Small intestine (tissue), 7 donors: Measurements from ENCODE around the gene KRTAP10-11. TPM values are rescaled to one million over a fixed set of nuclear protein-coding genes. Genes with fewer than 3 reads are reported as not detected.
"Not testable (repeated sequence)": the region's sequence is repeated elsewhere in the genome, so short reads cannot be mapped to it uniquely, and the experiment has no call there.

ENCODE experiments used
- DNase-seq, 2 donors: peaks; one replicate each; pipeline versions ENCODE4 v3.0.0 to v3.0.0-alpha.2; 2013
- FAIRE-seq: peaks from 2 replicates; lab custom pipeline; 2012; peaks lifted over from hg19 to GRCh38; lab: Jason Lieb, UNC
- H3K27ac ChIP-seq, 3 donors: one replicate each; pipeline ENCODE4 v1.5.1; 2013; ENCODE audit warnings: low read length in 2 of 3, mild to moderate bottlenecking in 2 of 3, control low read depth in 1 of 3, inconsistent platforms in 1 of 3, low read depth in 1 of 3, moderate library complexity in 1 of 3
- H3K27me3 ChIP-seq, 3 donors: one replicate each; pipeline ENCODE4 v1.6.1; 2013; ENCODE audit warnings: low read length in 3 of 3, inconsistent platforms in 1 of 3; ENCODE audit not compliant: control insufficient read depth in 3 of 3, insufficient read depth in 3 of 3
- H3K36me3 ChIP-seq, 3 donors: one replicate each; pipeline ENCODE4 v1.6.1; 2013; ENCODE audit warnings: low read length in 3 of 3, inconsistent platforms in 1 of 3, low read depth in 1 of 3, mild to moderate bottlenecking in 1 of 3, moderate library complexity in 1 of 3; ENCODE audit not compliant: control insufficient read depth in 3 of 3, insufficient read depth in 2 of 3
- H3K4me1 ChIP-seq, 3 donors: one replicate each; pipeline ENCODE4 v1.6.1; 2013; ENCODE audit warnings: low read length in 2 of 3, inconsistent platforms in 1 of 3, low read depth in 1 of 3, mild to moderate bottlenecking in 1 of 3, moderate library complexity in 1 of 3; ENCODE audit not compliant: control insufficient read depth in 3 of 3, insufficient read depth in 2 of 3
- H3K4me3 ChIP-seq, 3 donors: one replicate each; pipeline ENCODE4 v1.5.1; 2013; ENCODE audit warnings: low read length in 3 of 3, control low read depth in 1 of 3, inconsistent platforms in 1 of 3, low read depth in 1 of 3, mild to moderate bottlenecking in 1 of 3, moderate library complexity in 1 of 3
- H3K9me3 ChIP-seq, 2 donors: one replicate each; pipeline ENCODE4 v1.6.1; 2013; ENCODE audit warnings: low read depth in 1 of 2, low read length in 1 of 2; ENCODE audit not compliant: control insufficient read depth in 2 of 2, insufficient read depth in 1 of 2
- WGBS, 3 donors: extraction: QIAGEN DNeasy Blood & Tissue Kit; methylation state at CpG; one replicate each; pipeline ENCODE4 v1.1.7; 2013; 5-methylcytosine and 5-hydroxymethylcytosine counted together
- polyA plus RNA-seq, 4 donors: library from polyadenylated mRNA; stranded (reverse) in 3 of 4; unstranded in 1 of 4; fragments of 200-250 nt in 3 of 4; fragments of 120-200 nt in 1 of 4; gene quantifications; one replicate each; pipeline versions ENCODE4 v1.2.1 to v1.2.3, GENCODE V29; 2013
- donor health status: healthy with polysubstance abuse.
- donor health status: control.
- donor health status: control.
- donor health status: Bipolar disorder and iron deficiency.
- donor health status: healthy.

Gene KRTAP10-11
- polyA plus RNA-seq, 4 donors: not detected

- 41 to 58% (median 45%) methylated on average over 17 of the region's 17 CpGs for WGBS, 3 donors
- no peak for DNase-seq
Observed at GRCh38 chr21:44603109-44603875, 42.9 kb upstream of the KRTAP10-11 start.

GRCh38 chr21:44603911-44604310 lies 42.3 kb upstream of the KRTAP10-11 start:
- H3K36me3 ChIP-seq: no peaks in the 10 kb centered on the region
- no peak for FAIRE-seq
- 78 to 82% (median 78%) methylated on average over 8 of the region's 8 CpGs for WGBS, 3 donors
- peaks cover 0 to 8% of the 10 kb centered on the region in 2 donors for H3K9me3 ChIP-seq
- no peak overlapping the region for H3K4me3 ChIP-seq
- peaks cover 0 to 12% (median 0%) of the 10 kb centered on the region in 3 donors for H3K27me3 ChIP-seq
- no peak overlapping the region for H3K27ac ChIP-seq
- no peak for DNase-seq
- no peaks in the 10 kb centered on the region for H3K4me1 ChIP-seq

More at GRCh38 chr21:44603109-44603875, 42.9 kb upstream of the KRTAP10-11 start:
- Histone ChIP-seq H3K36me3 (no peaks in the 10 kb centered on the region), H3K27me3 (peaks cover 0 to 12% (median 0%) of the 10 kb centered on the region in 3 donors), H3K9me3 (peaks cover 0 to 8% of the 10 kb centered on the region in 2 donors), H3K4me1 (no peaks in the 10 kb centered on the region), H3K4me3 (no peak overlapping the region), H3K27ac (no peak overlapping the region)
- FAIRE-seq: no peak

GRCh38 chr21:44606495-44606894 lies 39.7 kb upstream of the KRTAP10-11 start:
- H3K36me3 ChIP-seq: no peaks in the 10 kb centered on the region
- H3K4me3 ChIP-seq: no peak overlapping the region
- no peak for FAIRE-seq
- H3K9me3 ChIP-seq: peaks cover 0 to 18% of the 10 kb centered on the region in 2 donors
- DNase-seq: no peak
- peaks cover 0 to 7% (median 0%) of the 10 kb centered on the region in 3 donors for H3K27me3 ChIP-seq
- WGBS, 3 donors: 74 to 80% (median 76%) methylated on average over 4 of the region's 4 CpGs
- H3K4me1 ChIP-seq: no peaks in the 10 kb centered on the region
- no peak overlapping the region for H3K27ac ChIP-seq

GRCh38 chr21:44609193-44609592 lies 37.0 kb upstream of the KRTAP10-11 start:
- H3K27ac ChIP-seq: no peak overlapping the region
- H3K4me1 ChIP-seq: no peaks in the 10 kb centered on the region
- no peak overlapping the region for H3K4me3 ChIP-seq
- H3K9me3 ChIP-seq: peaks cover 0 to 18% of the 10 kb centered on the region in 2 donors
- H3K36me3 ChIP-seq: no peaks in the 10 kb centered on the region
- FAIRE-seq (no peak), DNase-seq (no peak)
- H3K27me3 ChIP-seq: no peaks in the 10 kb centered on the region

- not testable (repeated sequence) for FAIRE-seq, DNase-seq, H3K36me3 ChIP-seq, H3K4me1 ChIP-seq, H3K27ac ChIP-seq, H3K4me3 ChIP-seq, H3K27me3 ChIP-seq
- peaks cover 0 to 18% of the 10 kb centered on the region in 2 donors for H3K9me3 ChIP-seq
- 92 to 93% (median 92%) methylated on average over 7 of the region's 7 CpGs for WGBS, 3 donors
Observed at GRCh38 chr21:44610157-44610843, 35.9 kb upstream of the KRTAP10-11 start.

- WGBS, 3 donors: 72 to 84% (median 80%) methylated on average over 4 of the region's 4 CpGs
- Histone ChIP-seq H3K4me3 (no peak overlapping the region), H3K27ac (no peak overlapping the region), H3K36me3 (no peaks in the 10 kb centered on the region), H3K9me3 (peaks cover 0 to 18% of the 10 kb centered on the region in 2 donors), H3K4me1 (no peaks in the 10 kb centered on the region), H3K27me3 (peaks cover 0 to under 1% (median 0%) of the 10 kb centered on the region in 3 donors)
- FAIRE-seq (no peak), DNase-seq (no peak)
Observed at GRCh38 chr21:44611551-44611950, 34.7 kb upstream of the KRTAP10-11 start.

- WGBS, 3 donors: 41 to 84% (median 63%) methylated on average over 8 of the region's 8 CpGs
- DNase-seq: no peak
Observed at GRCh38 chr21:44612029-44612486, 34.2 kb upstream of the KRTAP10-11 start, which contains the start of gene KRTAP10-8. KRTAP10-8 (plus strand) TSS chr21:44612079; CDS start chr21:44612101, 22 bp downstream.

GRCh38 chr21:44612669-44613229 lies 33.5 kb upstream of the KRTAP10-11 start:
- DNase-seq (no peak), FAIRE-seq (no peak)
- Histone ChIP-seq H3K27ac (no peak overlapping the region), H3K9me3 (peaks cover 0 to 18% of the 10 kb centered on the region in 2 donors), H3K27me3 (peaks cover 0 to 2% (median 0%) of the 10 kb centered on the region in 3 donors), H3K36me3 (no peaks in the 10 kb centered on the region), H3K4me3 (no peak overlapping the region), H3K4me1 (no peaks in the 10 kb centered on the region)
- 70 to 85% (median 77%) methylated on average over 12 to 13 of the region's 13 CpGs for WGBS, 3 donors

More at GRCh38 chr21:44612029-44612486, 34.2 kb upstream of the KRTAP10-11 start, which contains the start of gene KRTAP10-8:
- Histone ChIP-seq H3K27me3 (peaks cover 0 to 2% (median 0%) of the 10 kb centered on the region in 3 donors), H3K4me3 (no peak within 1 kb of the TSS), H3K36me3 (no peaks in the 10 kb centered on the region), H3K4me1 (no peaks in the 10 kb centered on the region), H3K27ac (no peak within 1 kb of the TSS), H3K9me3 (peaks cover 0 to 18% of the 10 kb centered on the region in 2 donors)
- no peak for FAIRE-seq
